Esophagus muscularis mucosa (tissue), 4 donors: ENCODE measurements around the gene DTWD1. TPM values are rescaled to one million over a fixed set of nuclear protein-coding genes. Genes with fewer than 3 reads are reported as not detected.
"Not testable (repeated sequence)": the region's sequence is repeated elsewhere in the genome, so short reads cannot be mapped to it uniquely, and the experiment has no call there.

Experiments used
- DNase-seq: peaks from one replicate; pipeline ENCODE4 v3.0.0-alpha.2; 2017; ENCODE audit errors: extremely low spot score
- H3K27ac ChIP-seq, 4 donors: fragments of 200-600 bp; sonication (generic); replicated peaks in 1 of 4; 1 replicate in 3 of 4; 2 replicates in 1 of 4; pipeline ENCODE4 v1.5.1; 2016 to 2019; ENCODE audit warnings: mild to moderate bottlenecking in 1 of 4
- H3K27me3 ChIP-seq, 4 donors: fragments of 200-600 bp; sonication (generic); one replicate each; pipeline versions ENCODE4 v1.5.1 to v1.6.0; 2016 to 2019
- H3K36me3 ChIP-seq, 4 donors: fragments of 200-600 bp; sonication (generic); one replicate each; pipeline ENCODE4 v1.5.1; 2016 to 2019
- H3K4me1 ChIP-seq, 4 donors: fragments of 200-600 bp; sonication (generic); one replicate each; pipeline ENCODE4 v1.5.1; 2016 to 2019
- H3K4me3 ChIP-seq, 4 donors: fragments of 200-600 bp; sonication (generic); 1 replicate in 2 of 4; 2 replicates in 2 of 4; pipeline ENCODE4 v1.5.1; 2016 to 2019; ENCODE audit warnings: mild to moderate bottlenecking in 4 of 4, moderate library complexity in 1 of 4
- H3K9me3 ChIP-seq, 4 donors: fragments of 200-600 bp; sonication (generic); 1 replicate in 3 of 4; 2 replicates in 1 of 4; pipeline ENCODE4 v1.5.1; 2016 to 2019
- CTCF ChIP-seq, 3 experiments: fragments of 200-600 bp in 2 of 3; fragments of 450-650 bp in 1 of 3; sonication (generic) in 2 of 3; IDR thresholded peaks; one replicate each; pipeline ENCODE4 v1.5.1; 2017 to 2019; ENCODE audit warnings: antibody characterized with exemption in 3 of 3, mild to moderate bottlenecking in 2 of 3, moderate library complexity in 1 of 3
- EP300 ChIP-seq: sonication (generic); formaldehyde crosslinking; IDR thresholded peaks from one replicate; pipeline ENCODE4 v1.6.1; 2017; ENCODE audit warnings: antibody characterized with exemption
- POLR2A ChIP-seq: fragments of 450-650 bp; IDR thresholded peaks from one replicate; pipeline ENCODE4 v1.6.1; 2017; ENCODE audit warnings: antibody characterized with exemption, moderate library complexity, mild to moderate bottlenecking, low read depth
- POLR2AphosphoS5 ChIP-seq, 2 donors: sonication (generic); formaldehyde crosslinking; IDR thresholded peaks; one replicate each; pipeline ENCODE4 v1.6.1; 2017; ENCODE audit warnings: antibody characterized with exemption in 2 of 2
- WGBS: methylation state at CpG from one replicate; pipeline ENCODE4 v1.1.5; 2018; 5-methylcytosine and 5-hydroxymethylcytosine counted together
- intact Hi-C: fragments of 100-400 bp; cut with DNase I; formaldehyde crosslinking; loops from one replicate; pipeline ENCODE4 v1.15.1; 2023
- total RNA-seq, 4 donors: library from RNA; depleted of rRNA; stranded (reverse); fragments of >200 nt; gene quantifications; one replicate each; pipeline versions ENCODE4 v1.1.0 to v1.2.1, GENCODE V29; 2016

DTWD1 gene, protein sequence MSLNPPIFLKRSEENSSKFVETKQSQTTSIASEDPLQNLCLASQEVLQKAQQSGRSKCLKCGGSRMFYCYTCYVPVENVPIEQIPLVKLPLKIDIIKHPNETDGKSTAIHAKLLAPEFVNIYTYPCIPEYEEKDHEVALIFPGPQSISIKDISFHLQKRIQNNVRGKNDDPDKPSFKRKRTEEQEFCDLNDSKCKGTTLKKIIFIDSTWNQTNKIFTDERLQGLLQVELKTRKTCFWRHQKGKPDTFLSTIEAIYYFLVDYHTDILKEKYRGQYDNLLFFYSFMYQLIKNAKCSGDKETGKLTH
- 10 to 100 TPM; 21.0 to 35.3 (median 27.8) TPM for total RNA-seq

DNA sequence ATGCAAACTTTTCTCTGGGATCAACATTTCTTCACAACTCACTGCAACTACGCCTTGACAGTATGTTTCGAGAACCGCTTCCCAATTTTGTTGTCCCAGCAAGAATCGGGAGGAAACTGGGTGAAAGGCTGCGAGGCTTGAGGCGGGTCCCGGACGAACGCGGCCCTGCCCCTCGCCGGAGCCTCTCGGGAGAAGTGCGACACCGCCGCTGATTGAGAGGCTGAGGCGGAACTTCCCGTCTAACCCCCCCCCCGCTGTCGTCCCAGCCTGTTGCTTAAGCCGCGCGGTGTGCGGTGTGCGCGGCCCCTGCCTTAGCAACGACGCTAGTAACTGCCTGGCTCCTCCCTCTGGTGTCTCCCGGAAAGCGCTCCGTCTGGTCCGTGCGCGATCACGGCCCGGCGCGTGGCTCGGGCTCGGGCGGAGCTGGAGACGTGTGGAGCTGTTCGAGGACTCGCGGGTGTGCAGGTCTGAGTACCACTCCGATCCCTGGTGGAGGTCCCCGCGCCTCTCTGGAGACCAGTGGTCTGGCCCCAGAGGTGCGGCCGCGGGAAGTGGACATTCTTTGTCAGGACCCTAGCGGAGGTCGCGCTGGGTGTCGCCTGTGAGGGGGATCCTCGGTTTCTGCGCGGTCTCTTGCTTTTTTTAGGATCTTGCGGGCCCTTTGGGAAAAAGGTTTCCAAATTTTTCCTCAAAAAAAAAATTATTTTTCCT lies at the start of gene DTWD1, which contains the start of gene FAM227B:
DTWD1 (plus strand) TSS at position 391 of the 711 bp plus-strand sequence. CDS start 4,120 bp downstream, outside the sequence.
FAM227B (minus strand) TSS at position 161 of the 711 bp plus-strand sequence. CDS start 5,647 bp downstream, outside the sequence.
- intact Hi-C loops: loop anchor here (5.0 to 10.0 kb wide), 3 partner anchors 184 to 514 kb away; no protein-coding TSS in a partner anchor
- WGBS: under 1% methylated on average over 21 of the region's 59 CpGs

GRCh38 chr15:49573421-49573820 lies 47.4 kb upstream of the DTWD1 start:
- Histone ChIP-seq H3K9me3 (no peaks in the 10 kb centered on the region), H3K4me3 (no peak overlapping the region), H3K27me3 (no peaks in the 10 kb centered on the region), H3K4me1 (no peaks in the 10 kb centered on the region), H3K36me3 (peaks cover 0 to 11% (median 4%) of the 10 kb centered on the region in 4 donors), H3K27ac (no peak overlapping the region)
- DNase-seq: no peak
- intact Hi-C loops: no loop called here
- 91% methylated on average over 1 of the region's 1 CpG for WGBS
- TF ChIP-seq EP300 (no peak), CTCF (IDR thresholded peaks at IDR 0.05) (no peak), POLR2AphosphoS5 (IDR thresholded peaks at IDR 0.05) (no peak), POLR2A (no peak)

More for the DNA sequence above, at the start of gene DTWD1, which contains the start of gene FAM227B:
- Histone ChIP-seq H3K27me3 (no peaks in the 10 kb centered on the region), H3K36me3 (peaks cover 0 to 11% (median 9%) of the 10 kb centered on the region in 4 donors), H3K9me3 (peaks cover 2 to 7% (median 6%) of the 10 kb centered on the region in 4 donors), H3K4me3 (peak within 1 kb of the TSS; percentile 73 to 80 (median 75)), H3K4me1 (peaks cover 11 to 46% (median 36%) of the 10 kb centered on the region in 4 donors), H3K27ac (peak within 1 kb of the TSS; percentile 87 to 91 (median 88))
- TF ChIP-seq POLR2AphosphoS5 (IDR thresholded peaks at IDR 0.05) (peak; percentile 98 to 99), CTCF (IDR thresholded peaks at IDR 0.05) (peak in 2 of 3 experiments; percentile 9 to 23), EP300 (no peak), POLR2A (peak; percentile 93)
- peak; percentile 98 for DNase-seq

GRCh38 chr15:49589030-49589429 lies 31.8 kb upstream of the DTWD1 start:
- no peak for DNase-seq
- Histone ChIP-seq H3K27me3 (no peaks in the 10 kb centered on the region), H3K9me3 (no peaks in the 10 kb centered on the region), H3K4me3 (no peak overlapping the region), H3K4me1 (peaks cover 0 to 7% (median 0%) of the 10 kb centered on the region in 4 donors), H3K27ac (no peak overlapping the region), H3K36me3 (peaks cover 0 to 3% (median 0%) of the 10 kb centered on the region in 4 donors)
- intact Hi-C loops: no loop called here
- no peak for TF ChIP-seq CTCF (IDR thresholded peaks at IDR 0.05)
- TF ChIP-seq POLR2A: no peak
- TF ChIP-seq POLR2AphosphoS5 (IDR thresholded peaks at IDR 0.05): no peak
- TF ChIP-seq EP300: no peak

DNA sequence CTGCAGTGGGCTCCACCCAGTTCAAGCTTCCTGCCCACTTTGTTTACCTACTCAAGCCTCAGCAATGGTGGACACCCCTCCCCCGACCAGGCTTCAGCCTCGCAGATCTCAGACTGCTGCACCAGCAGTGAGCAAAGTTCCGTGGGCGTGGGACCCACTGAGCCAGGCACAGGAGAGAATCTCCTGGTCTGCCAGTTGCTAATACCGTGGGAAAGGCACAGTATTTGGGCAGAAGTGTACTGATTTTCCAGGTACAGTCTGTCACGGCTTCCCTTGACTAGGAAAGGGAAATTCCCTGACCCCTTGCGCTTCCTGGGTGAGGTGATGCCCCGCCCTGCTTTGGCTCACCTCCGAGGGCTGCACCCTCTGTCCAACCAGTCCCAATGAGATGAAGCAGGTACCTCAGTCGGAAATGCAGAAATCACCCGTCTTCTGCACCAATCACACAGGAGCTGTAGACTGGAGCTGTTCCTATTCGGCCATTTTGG lies 28.0 kb upstream of the DTWD1 start:
- DNase-seq, H3K27ac ChIP-seq, intact Hi-C loops, H3K36me3 ChIP-seq, H3K9me3 ChIP-seq, H3K27me3 ChIP-seq, H3K4me3 ChIP-seq, H3K4me1 ChIP-seq: not testable (repeated sequence)
- 95% methylated on average over 12 of the region's 12 CpGs for WGBS
